GM18519 (cell line): ENCODE data around the gene SPOCK2.
"Not testable (repeated sequence)": the region's sequence is repeated elsewhere in the genome, so short reads cannot be mapped to it uniquely, and the experiment has no call there.

Experiments
- ATAC-seq: cut with Tn5 transposase; IDR thresholded peaks from one replicate; pipeline ENCODE4 v1.9.1; 2021; ENCODE audit warnings: mild to moderate bottlenecking, moderate library complexity; ENCODE audit not compliant: unreplicated experiment, low FRiP score

The SPOCK2 gene

GRCh38 chr10:72034761-72035160 is 53.6 kb downstream of the SPOCK2 start:
- ATAC-seq = no peak

GRCh38 chr10:72034040-72034499 is 54.3 kb downstream of the SPOCK2 start:
- no peak for ATAC-seq

- not testable (repeated sequence) for ATAC-seq
Observed at GRCh38 chr10:72032409-72033162, 55.8 kb downstream of the SPOCK2 start.

GRCh38 chr10:72031706-72032105 is 56.6 kb downstream of the SPOCK2 start:
- ATAC-seq = no peak

- no peak for ATAC-seq
Observed at GRCh38 chr10:72030762-72031543, 57.4 kb downstream of the SPOCK2 start.

GRCh38 chr10:72029414-72029813 is 58.9 kb downstream of the SPOCK2 start:
- no peak for ATAC-seq

- no peak for ATAC-seq
Observed at GRCh38 chr10:72027498-72027897, 60.9 kb downstream of the SPOCK2 start.

- ATAC-seq = no peak
Observed at GRCh38 chr10:72026278-72027111, 61.9 kb downstream of the SPOCK2 start.

- no peak for ATAC-seq
Observed at GRCh38 chr10:72025832-72026231, 62.5 kb downstream of the SPOCK2 start.

GRCh38 chr10:72025400-72025799 is 63.0 kb downstream of the SPOCK2 start:
- ATAC-seq = no peak

- no peak for ATAC-seq
Observed at GRCh38 chr10:72024596-72024995, 63.8 kb downstream of the SPOCK2 start.

GRCh38 chr10:72022228-72022627 is 66.1 kb downstream of the SPOCK2 start:
- ATAC-seq = no peak

GRCh38 chr10:72020914-72021809 is 67.2 kb downstream of the SPOCK2 start:
- ATAC-seq = no peak

GRCh38 chr10:72019085-72019876 is 69.1 kb downstream of the SPOCK2 start:
- no peak for ATAC-seq

GRCh38 chr10:72016608-72017300 is 71.6 kb downstream of the SPOCK2 start:
- no peak for ATAC-seq

GRCh38 chr10:72015841-72016240 is 72.5 kb downstream of the SPOCK2 start:
- ATAC-seq = no peak

- ATAC-seq = no peak
Observed at GRCh38 chr10:72014785-72015480, 73.4 kb downstream of the SPOCK2 start.

- no peak for ATAC-seq
Observed at GRCh38 chr10:72014197-72014596, 74.2 kb downstream of the SPOCK2 start.
